Thyroid gland (tissue), 4 donors: ENCODE results near the gene NUP214.

ENCODE experiments used
- POLR2A ChIP-seq, 2 donors: fragments of 450-650 bp; IDR thresholded peaks; one replicate each; pipeline ENCODE4 v1.6.1; 2017; ENCODE audit warnings: antibody characterized with exemption in 2 of 2, mild to moderate bottlenecking in 2 of 2, moderate library complexity in 1 of 2
- TF ChIP-seq, protein P1 (sequence below), 6 experiments: fragments of 200-600 bp in 3 of 6; fragments of 450-650 bp in 3 of 6; sonication (generic) in 3 of 6; IDR thresholded peaks; one replicate each; pipeline ENCODE4 v1.5.1; 2016 to 2019; ENCODE audit warnings: antibody characterized with exemption in 6 of 6, mild to moderate bottlenecking in 2 of 6, inconsistent platforms in 1 of 6, moderate library complexity in 1 of 6

GRCh38 chr9:131270171-131271015 is 145.0 kb downstream of the NUP214 start:
- TF ChIP-seq, protein P1, sequence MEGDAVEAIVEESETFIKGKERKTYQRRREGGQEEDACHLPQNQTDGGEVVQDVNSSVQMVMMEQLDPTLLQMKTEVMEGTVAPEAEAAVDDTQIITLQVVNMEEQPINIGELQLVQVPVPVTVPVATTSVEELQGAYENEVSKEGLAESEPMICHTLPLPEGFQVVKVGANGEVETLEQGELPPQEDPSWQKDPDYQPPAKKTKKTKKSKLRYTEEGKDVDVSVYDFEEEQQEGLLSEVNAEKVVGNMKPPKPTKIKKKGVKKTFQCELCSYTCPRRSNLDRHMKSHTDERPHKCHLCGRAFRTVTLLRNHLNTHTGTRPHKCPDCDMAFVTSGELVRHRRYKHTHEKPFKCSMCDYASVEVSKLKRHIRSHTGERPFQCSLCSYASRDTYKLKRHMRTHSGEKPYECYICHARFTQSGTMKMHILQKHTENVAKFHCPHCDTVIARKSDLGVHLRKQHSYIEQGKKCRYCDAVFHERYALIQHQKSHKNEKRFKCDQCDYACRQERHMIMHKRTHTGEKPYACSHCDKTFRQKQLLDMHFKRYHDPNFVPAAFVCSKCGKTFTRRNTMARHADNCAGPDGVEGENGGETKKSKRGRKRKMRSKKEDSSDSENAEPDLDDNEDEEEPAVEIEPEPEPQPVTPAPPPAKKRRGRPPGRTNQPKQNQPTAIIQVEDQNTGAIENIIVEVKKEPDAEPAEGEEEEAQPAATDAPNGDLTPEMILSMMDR (IDR thresholded peaks at IDR 0.05): no peak
- no peak for TF ChIP-seq POLR2A (IDR thresholded peaks at IDR 0.05)
